GM23248 (cell line): ENCODE measurements around the gene DUS2.

ENCODE experiments used
- EZH2 ChIP-seq: fragments of 200-600 bp; sonication (generic); IDR thresholded peaks from 2 replicates; pipeline ENCODE4 v1.6.1; 2018; ENCODE audit warnings: antibody characterized with exemption, mild to moderate bottlenecking; ENCODE audit not compliant: insufficient read depth, poor library complexity, severe bottlenecking
- EZH2phosphoT487 ChIP-seq: fragments of 200-600 bp; sonication (generic); IDR thresholded peaks from 2 replicates; pipeline ENCODE4 v1.6.1; 2018; ENCODE audit warnings: antibody characterized with exemption, moderate library complexity, mild to moderate bottlenecking, low read depth; ENCODE audit not compliant: insufficient read depth

GRCh38 chr16:67989322-67990017, 33.6 kb upstream of the DUS2 start:
- no peak for TF ChIP-seq EZH2
- TF ChIP-seq EZH2phosphoT487, result no peak
